HepG2 (cell line): ENCODE measurements around the gene IQCE.

Experiments used
- EP300 ChIP-seq, 3 experiments: sonication (generic) in 1 of 3; formaldehyde crosslinking in 1 of 3; IDR thresholded peaks; 2 replicates each; pipeline versions ENCODE4 v1.5.1 to v1.6.1; 2011 to 2020; ENCODE audit warnings: low read depth in 2 of 3, low read length in 2 of 3, borderline replicate concordance in 1 of 3, improper control_type of control experiment in 1 of 3, mild to moderate bottlenecking in 1 of 3, missing genetic modification reagents in 1 of 3, moderate library complexity in 1 of 3
- GZF1 ChIP-seq: sonication (generic); formaldehyde crosslinking; IDR thresholded peaks from 2 replicates; pipeline ENCODE4 v1.5.1; 2020; ENCODE audit warnings: mild to moderate bottlenecking, missing genetic modification reagents
- KMT2A ChIP-seq: sonication (generic); formaldehyde crosslinking; IDR thresholded peaks from 2 replicates; pipeline ENCODE4 v1.4.0; 2020; ENCODE audit warnings: missing genetic modification reagents
- NFE2L2 ChIP-seq: fragments of 150-350 bp; IDR thresholded peaks from 2 replicates; pipeline ENCODE4 v1.6.1; 2014; ENCODE audit warnings: low read length
- PAF1 ChIP-seq: IDR thresholded peaks from 2 replicates; pipeline ENCODE4 v1.6.1; 2016; ENCODE audit warnings: missing genetic modification reagents, missing compliant biosample characterization
- ZNF577 ChIP-seq: sonication (generic); formaldehyde crosslinking; IDR thresholded peaks from 2 replicates; pipeline ENCODE4 v1.4.0; 2020; ENCODE audit warnings: mild to moderate bottlenecking, low read depth, missing genetic modification reagents, borderline replicate concordance

DNA sequence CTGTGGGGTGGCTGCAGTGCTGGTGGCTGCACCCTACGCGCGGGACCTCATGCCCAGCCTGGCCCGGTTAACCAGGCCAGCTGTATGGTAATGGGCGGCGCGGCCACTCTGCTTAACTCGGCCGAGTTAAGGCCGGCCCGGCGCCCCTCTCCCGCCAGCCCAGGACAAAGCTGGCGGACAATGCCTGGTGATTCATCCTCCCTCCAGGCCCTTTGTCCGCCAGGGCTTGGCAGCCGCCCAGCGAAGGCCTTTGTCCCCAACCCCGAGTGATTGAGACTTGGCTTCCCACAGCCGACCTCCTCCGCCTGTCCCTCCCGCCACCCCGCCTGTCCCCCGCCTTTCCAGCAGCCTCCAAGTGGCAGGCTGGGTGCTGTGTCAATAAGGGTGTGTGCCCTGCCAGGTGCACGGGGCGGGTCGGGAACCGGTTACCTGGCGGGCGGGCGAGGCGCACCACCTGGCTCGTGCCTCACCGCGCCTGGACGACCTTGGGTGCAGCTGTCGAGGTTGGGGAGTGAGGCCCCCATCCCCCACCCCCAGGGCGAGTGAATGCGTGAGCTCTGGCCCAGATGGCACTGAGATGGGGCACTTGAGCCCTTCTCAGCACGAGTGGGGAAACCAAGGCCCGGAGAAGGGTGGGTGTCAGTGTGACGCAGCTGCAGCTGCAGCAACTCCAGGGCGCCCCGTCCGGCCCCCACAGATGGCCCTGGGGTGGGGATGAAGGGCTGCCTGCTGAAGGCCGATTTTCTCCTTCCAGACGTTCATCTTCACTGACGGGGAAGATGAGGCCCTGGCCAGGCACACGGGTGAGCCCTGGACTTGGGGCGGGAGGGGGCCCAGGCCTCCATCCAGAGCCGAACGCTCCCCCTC, 34.6 kb upstream of the IQCE start:
- TF ChIP-seq EP300 (IDR thresholded peaks at IDR 0.05; ENCODE audit: low read depth in 2 of 2, low read length in 2 of 2) (no peak), EP300 (CRISPR knock-in tag; IDR thresholded peaks at IDR 0.05; ENCODE audit: borderline replicate concordance) (no peak), GZF1 (CRISPR knock-in tag) (no peak), NFE2L2 (no peak), ZNF577 (CRISPR knock-in tag) (no peak), PAF1 (CRISPR knock-in tag) (no peak), KMT2A (CRISPR knock-in tag) (no peak)
